Activated CD8-positive, alpha-beta T cell treated with anti-CD3 and anti-CD28 coated beads, Interleukin-2, amount 10 ng/mL, durations not matched to agents 7 days and 5 days (primary cell): Measurements from ENCODE around the gene FZR1. TPM values are rescaled to one million over a fixed set of nuclear protein-coding genes. Genes with fewer than 3 reads are reported as not detected.

Source experiments
- ATAC-seq: fragments of 150-1000 bp; cut with Tn5 transposase; one replicate; pipeline ENCODE4 v1.10.0; 2021; ENCODE audit warnings: moderate library complexity
- CTCF ChIA-PET: fragments of 350-600 bp; sonication (Branson Sonifier 250); formaldehyde crosslinking; loops from one replicate; lab custom pipeline; 2021; ENCODE audit warnings: antibody characterized with exemption; lab: Charles Lee
- POLR2A ChIA-PET: fragments of 350-600 bp; sonication (Branson Sonifier 250); formaldehyde crosslinking; loops from one replicate; lab custom pipeline; 2021; ENCODE audit warnings: antibody characterized with exemption; lab: Charles Lee
- DNase-seq: peaks from one replicate; pipeline ENCODE4 v3.0.0-alpha.2; 2020
- H3K27ac Mint-ChIP-seq: one replicate; pipeline ENCODE4 v1.8.0; 2021; ENCODE audit warnings: mild to moderate bottlenecking, mixed read lengths
- H3K27me3 Mint-ChIP-seq: one replicate; pipeline ENCODE4 v1.8.0; 2021; ENCODE audit warnings: low read depth, mixed read lengths
- H3K36me3 Mint-ChIP-seq: one replicate; pipeline ENCODE4 v1.8.0; 2021; ENCODE audit warnings: low read depth, mixed read lengths
- H3K4me1 Mint-ChIP-seq: one replicate; pipeline ENCODE4 v1.8.0; 2021; ENCODE audit warnings: low read depth, mixed read lengths
- H3K4me3 Mint-ChIP-seq: one replicate; pipeline ENCODE4 v1.8.0; 2021; ENCODE audit warnings: mild to moderate bottlenecking, mixed read lengths
- H3K9me3 Mint-ChIP-seq: one replicate; pipeline ENCODE4 v1.8.0; 2022; ENCODE audit warnings: mixed read lengths; ENCODE audit not compliant: insufficient read depth
- total RNA-seq, 2 experiments: library from RNA; stranded (reverse); gene quantifications; one replicate each; pipeline ENCODE4 v1.2.3, GENCODE V29; 2021

FZR1 gene
- total RNA-seq, 2 experiments from 2014 or later = 72.7 to 81.6 TPM

DNA sequence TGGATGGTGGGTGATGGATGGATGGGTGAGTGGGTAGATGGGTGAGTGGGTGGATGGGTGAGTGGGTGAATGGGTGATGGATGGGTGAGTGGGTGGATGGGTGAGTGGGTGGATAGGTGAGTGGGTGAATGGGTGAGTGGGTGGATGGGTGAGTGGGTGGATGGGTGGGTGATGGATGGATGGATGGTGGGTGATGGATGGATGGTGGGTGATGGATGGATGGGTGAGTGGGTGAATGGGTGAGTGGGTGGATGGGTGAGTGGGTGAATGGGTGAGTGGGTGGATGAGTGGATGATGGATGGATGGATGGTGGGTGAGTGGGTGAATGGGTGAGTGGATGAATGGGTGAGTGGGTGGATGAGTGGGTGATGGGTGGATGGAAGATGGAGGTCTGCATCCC, 28.6 kb upstream of the FZR1 start:
- no peak for DNase-seq
- Mint-ChIP-seq H3K36me3 (no peaks in the 10 kb centered on the region), H3K9me3 (no peaks in the 10 kb centered on the region), H3K27me3 (no peaks in the 10 kb centered on the region), H3K27ac (no peak overlapping the region), H3K4me3 (no peak overlapping the region), H3K4me1 (peaks cover 16% of the 10 kb centered on the region)
- ATAC-seq = no peak
- POLR2A ChIA-PET = no interaction called here
- CTCF ChIA-PET = no interaction called here

DNA sequence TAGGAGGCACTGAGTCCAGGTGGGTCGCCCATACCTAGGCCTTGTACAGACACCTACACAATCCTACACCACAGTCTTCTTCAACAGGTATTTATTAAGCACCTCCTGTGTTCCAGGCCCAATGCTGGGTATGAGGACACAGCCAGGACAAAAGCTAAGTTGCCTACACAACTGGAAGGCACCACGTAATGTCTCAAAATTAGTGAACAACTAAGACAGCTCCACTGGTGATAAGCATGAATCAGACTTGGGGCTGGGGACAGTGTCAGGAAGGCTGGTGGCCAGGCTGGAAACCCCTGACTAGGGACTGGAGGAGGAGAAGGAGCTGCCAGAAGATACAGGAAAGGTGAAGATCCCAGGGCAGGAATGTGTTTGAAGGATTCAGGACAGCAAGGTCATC, 28.2 kb upstream of the FZR1 start:
- Mint-ChIP-seq H3K36me3 (no peaks in the 10 kb centered on the region), H3K9me3 (no peaks in the 10 kb centered on the region), H3K27ac (peak overlapping the region; percentile 40), H3K4me1 (peaks cover 16% of the 10 kb centered on the region), H3K27me3 (no peaks in the 10 kb centered on the region), H3K4me3 (no peak overlapping the region)
- ATAC-seq (no peak), DNase-seq (no peak)
- ChIA-PET CTCF (no interaction called here), POLR2A (no interaction called here)

DNA sequence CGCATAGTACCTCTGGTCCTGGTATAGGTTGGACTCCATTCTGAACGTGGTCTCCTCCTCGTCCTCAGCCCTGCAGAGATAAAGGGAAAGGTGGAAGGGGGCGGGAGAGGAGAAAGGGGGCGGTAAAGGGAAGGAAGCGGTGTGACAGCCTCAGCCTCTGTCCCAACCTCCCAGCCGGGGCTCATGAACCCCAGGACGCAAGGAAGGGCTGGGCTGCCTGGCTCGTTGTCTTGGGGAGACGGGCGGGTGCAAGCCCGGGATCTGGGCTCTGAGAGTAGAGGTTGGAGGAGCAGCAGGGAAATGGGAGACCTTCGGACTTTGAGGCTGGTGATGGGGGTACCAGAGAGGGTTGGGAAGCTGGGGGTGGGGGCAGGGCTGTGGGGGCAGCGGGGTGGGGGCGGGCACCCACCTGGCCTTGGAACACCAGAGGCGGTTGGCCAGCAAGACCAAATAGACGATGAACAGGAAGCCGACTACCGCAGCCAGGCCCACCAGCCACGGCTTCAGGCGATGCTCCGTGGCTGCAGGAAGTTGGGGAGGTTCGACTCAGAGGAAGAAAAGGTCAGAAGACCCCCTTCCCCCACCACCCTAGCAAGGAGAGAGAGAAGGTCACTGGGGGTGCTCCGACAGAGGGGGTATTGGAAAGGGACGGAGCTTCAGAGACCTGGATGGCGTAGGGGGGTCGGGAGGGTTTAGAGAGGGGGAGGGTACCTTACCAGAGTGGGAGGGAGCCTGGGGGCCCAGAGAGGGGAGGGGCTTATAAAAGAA, 27.5 kb upstream of the FZR1 start:
- Mint-ChIP-seq H3K9me3 (no peaks in the 10 kb centered on the region), H3K4me3 (peak overlapping the region; percentile 68), H3K27ac (peak overlapping the region; percentile 87), H3K27me3 (no peaks in the 10 kb centered on the region), H3K36me3 (no peaks in the 10 kb centered on the region), H3K4me1 (peaks cover 16% of the 10 kb centered on the region)
- ChIA-PET CTCF (interaction anchor here (0.9 to 1.4 kb wide), 3 partner anchors 9 to 174 kb away, joined by 3 to 12 read pairs (median 3); no protein-coding TSS in a partner anchor), POLR2A (interaction anchor here (0.7 to 1.2 kb wide), 4 partner anchors 16 to 411 kb away, joined by 4 to 5 read pairs (median 5); partner anchors contain the start of genes DOHH and FZR1)
- ATAC-seq = peak; percentile 40
- DNase-seq = peak; percentile 65

DNA sequence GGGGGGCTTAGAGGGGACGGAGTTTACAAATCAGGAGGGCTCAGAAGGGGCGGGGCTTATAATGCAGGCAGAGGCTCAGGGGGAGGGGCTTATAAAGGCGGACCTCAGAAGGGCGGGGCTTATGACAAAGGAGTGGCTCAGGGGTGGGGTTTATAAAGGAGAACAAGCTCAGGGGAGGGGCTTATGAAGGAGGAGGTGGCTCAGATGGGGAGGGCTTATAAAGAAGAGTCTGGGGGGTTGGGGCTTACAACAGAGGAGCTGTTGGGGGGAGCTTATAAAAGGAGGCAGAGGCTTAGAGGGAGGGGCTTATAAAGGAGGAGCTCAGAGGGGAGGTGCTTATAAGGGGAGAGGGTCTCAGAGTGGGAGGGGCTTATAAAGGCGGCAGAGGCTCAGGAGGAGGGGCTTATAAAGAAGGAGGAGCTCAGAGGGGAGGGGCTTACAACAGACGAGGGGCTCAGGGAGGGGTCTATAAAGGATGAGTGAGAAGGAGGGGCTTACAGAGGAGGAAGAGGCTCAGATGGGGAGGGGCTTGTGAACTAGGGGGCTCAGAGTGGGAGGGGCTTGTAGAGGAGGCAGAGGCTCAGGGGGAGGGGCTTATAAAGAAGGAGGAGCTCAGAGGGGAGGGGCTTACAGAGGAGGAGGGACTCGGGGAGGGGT, 26.8 kb upstream of the FZR1 start:
- DNase-seq = peak; percentile 84
- peak; percentile 64 for ATAC-seq
- H3K9me3 Mint-ChIP-seq = no peaks in the 10 kb centered on the region
- CTCF ChIA-PET = interaction anchor here (0.5 to 1.4 kb wide), 5 partner anchors 9 to 548 kb away, joined by 3 to 12 read pairs (median 3); no protein-coding TSS in a partner anchor
- H3K27me3 Mint-ChIP-seq = no peaks in the 10 kb centered on the region
- no peaks in the 10 kb centered on the region for H3K36me3 Mint-ChIP-seq
- POLR2A ChIA-PET = interaction anchor here (0.7 to 1.2 kb wide), 4 partner anchors 15 to 411 kb away, joined by 4 to 5 read pairs (median 5); partner anchors contain the start of genes DOHH and FZR1
- H3K4me1 Mint-ChIP-seq = peaks cover 16% of the 10 kb centered on the region
- peak overlapping the region; percentile 87 for H3K27ac Mint-ChIP-seq
- peak overlapping the region; percentile 68 for H3K4me3 Mint-ChIP-seq

DNA sequence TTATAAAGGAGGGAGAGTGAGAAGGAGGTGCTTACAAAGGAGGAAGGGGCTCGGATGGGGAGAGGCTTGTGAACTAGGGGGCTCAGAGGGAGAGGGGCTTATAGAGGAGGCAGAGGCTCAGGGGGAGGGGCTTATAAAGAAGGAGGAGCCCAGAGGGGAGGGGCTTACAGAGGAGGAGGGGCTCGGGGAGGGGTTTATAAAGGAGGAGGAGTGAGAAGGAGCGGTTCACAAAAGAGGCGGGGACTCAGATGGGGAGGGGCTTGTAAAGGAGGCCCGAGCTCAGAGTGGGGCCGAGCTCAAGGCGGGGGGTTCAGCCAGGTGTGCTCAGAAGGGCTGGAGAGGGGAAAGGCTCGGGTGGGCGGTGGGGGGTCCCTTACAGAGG, 26.3 kb upstream of the FZR1 start:
- CTCF ChIA-PET = interaction anchor here (0.5 to 1.4 kb wide), 5 partner anchors 8 to 548 kb away, joined by 3 to 12 read pairs (median 3); no protein-coding TSS in a partner anchor
- H3K4me3 Mint-ChIP-seq = no peak overlapping the region
- POLR2A ChIA-PET = interaction anchor here (0.9 to 1.2 kb wide), 3 partner anchors 15 to 27 kb away, joined by 4 to 5 read pairs (median 5); partner anchors contain the start of genes DOHH and FZR1
- no peaks in the 10 kb centered on the region for H3K36me3 Mint-ChIP-seq
- peaks cover 16% of the 10 kb centered on the region for H3K4me1 Mint-ChIP-seq
- H3K9me3 Mint-ChIP-seq = no peaks in the 10 kb centered on the region
- no peak overlapping the region for H3K27ac Mint-ChIP-seq
- DNase-seq = peak; percentile 56
- H3K27me3 Mint-ChIP-seq = no peaks in the 10 kb centered on the region
- peak; percentile 25 for ATAC-seq

DNA sequence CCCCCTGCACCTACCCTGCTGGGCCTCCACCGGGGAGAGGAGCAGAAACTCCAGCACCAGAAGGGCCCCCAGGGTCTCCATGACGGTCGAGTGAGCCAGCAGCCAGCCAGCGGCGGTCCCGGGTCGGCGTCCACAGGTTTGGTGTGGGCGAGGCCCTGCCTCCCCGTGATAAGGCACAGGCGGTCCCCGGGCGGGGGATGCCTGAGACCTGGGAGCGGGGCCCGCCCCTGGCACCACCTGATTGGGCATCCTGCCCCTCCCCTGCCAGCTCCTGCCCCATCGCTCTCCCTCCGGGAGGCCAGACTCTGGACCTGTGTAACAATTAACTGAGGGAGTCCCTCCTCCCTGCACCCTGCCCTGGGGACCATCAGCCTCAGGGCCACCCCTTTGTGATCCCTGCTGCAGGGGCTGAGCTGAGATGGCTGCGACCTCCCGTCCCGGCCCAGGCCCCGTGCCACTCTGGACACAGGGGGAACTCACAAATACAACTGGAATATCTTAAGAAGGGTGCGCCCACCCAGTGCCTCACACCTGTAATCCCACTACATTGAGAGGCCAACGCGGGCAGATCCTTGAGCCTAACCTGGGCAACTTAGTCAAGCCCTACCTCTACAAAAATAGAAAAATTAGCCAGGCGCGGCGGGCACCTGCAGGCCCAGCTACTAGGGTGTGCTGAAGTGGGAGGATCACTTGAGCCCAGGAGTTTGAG, 25.6 kb upstream of the FZR1 start, which contains the start of gene SMIM24:
Gene SMIM24, minus strand, starts transcription at position 143 of the 709 bp plus-strand sequence. Its CDS starts 62 bp downstream, at position 81.
- DNase-seq (no peak), ATAC-seq (no peak)
- Mint-ChIP-seq H3K27ac (no peak within 1 kb of the TSS), H3K27me3 (peaks cover 2% of the 10 kb centered on the region), H3K36me3 (no peaks in the 10 kb centered on the region), H3K4me3 (no peak within 1 kb of the TSS), H3K4me1 (peaks cover 18% of the 10 kb centered on the region), H3K9me3 (no peaks in the 10 kb centered on the region)
- ChIA-PET CTCF (no interaction called here), POLR2A (no interaction called here)

DNA sequence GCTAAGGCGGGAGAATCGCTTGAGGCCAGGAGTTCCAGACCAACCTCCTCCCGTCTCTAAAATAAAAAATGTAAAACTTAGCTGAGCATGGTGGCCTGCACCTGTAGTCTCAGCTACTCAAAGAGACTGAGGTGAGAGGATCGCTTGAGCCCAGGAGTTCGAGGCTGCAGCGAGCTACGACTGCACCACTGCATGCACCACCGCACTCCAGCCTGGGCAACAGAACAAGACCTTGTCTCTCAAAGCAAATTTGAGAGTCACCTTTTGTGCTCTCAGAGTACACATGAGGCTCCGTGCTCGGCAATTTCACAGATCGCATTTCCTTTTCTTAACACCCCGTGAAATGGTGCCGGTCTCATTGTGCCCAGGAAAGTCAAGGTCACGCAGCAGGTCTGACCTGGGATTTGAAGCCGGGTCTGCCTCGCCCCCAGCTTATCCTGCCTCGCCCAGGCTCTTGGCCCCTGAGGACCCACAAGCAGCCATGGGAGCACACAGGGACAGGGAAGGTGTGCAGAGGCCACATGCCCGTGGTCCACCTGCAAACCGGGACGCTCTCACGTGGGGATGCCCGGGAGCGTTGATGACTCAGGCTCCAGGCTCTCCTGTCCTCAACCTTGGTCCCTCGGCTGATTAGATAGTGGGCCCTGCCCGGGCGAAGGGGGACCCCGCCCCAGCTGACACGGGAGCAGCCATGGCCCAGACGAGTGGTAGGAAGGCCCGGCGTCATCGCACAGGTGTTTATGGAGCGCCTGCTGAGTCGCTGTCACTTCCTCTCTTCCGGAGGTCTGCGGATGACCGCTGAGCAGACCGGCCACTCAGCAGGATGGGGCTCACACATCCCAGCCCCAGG, 24.6 kb upstream of the FZR1 start:
- Mint-ChIP-seq H3K4me1 (peaks cover 18% of the 10 kb centered on the region), H3K4me3 (no peak overlapping the region), H3K36me3 (no peaks in the 10 kb centered on the region), H3K27ac (no peak overlapping the region), H3K9me3 (no peaks in the 10 kb centered on the region), H3K27me3 (peaks cover 2% of the 10 kb centered on the region)
- ATAC-seq = no peak
- no peak for DNase-seq
- ChIA-PET POLR2A (no interaction called here), CTCF (no interaction called here)

DNA sequence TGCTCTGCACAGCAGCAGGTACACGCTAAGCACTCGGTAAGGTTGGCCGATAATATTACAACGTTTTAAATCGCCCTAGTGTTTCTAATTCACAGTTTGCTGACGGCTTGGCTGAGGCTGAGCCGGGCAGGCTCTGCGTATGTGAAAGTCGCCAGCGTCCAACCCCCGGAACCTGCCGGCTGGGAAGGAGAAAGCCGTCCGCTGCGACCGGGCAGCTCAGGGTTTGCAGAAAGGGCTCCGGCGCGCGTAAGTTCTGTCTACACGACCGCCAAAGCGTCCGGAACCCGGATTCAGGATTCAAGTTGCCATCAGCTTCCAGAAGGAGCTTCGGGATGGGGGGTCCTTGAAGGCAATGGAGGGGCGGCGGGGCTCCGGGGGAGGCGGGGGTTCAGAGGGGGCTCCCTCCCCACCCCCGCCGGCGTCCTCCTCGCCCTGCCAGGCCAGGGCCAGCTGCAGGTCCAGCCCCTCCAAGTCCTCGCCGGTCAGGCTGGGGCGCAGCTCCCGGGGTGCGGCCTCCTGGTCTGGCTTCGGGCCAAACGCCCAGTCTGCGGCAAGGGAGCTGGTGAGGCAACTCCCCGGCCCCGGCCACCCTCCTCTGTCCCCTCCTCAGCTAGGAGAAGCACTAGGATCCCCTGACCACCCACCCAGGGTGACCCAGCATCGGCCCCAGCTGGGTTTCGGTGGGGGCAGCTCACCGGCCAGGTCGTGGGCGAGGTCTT, 23.4 kb upstream of the FZR1 start:
- DNase-seq (no peak), ATAC-seq (no peak)
- Mint-ChIP-seq H3K4me3 (no peak overlapping the region), H3K36me3 (peaks cover 3% of the 10 kb centered on the region), H3K27ac (no peak overlapping the region), H3K27me3 (peaks cover 2% of the 10 kb centered on the region), H3K9me3 (no peaks in the 10 kb centered on the region), H3K4me1 (peaks cover 18% of the 10 kb centered on the region)
- CTCF ChIA-PET = interaction anchor here (0.6 to 5.6 kb wide), 2 partner anchors 19 to 100 kb away, joined by 4 to 62 read pairs; partner anchors contain the start of genes DOHH and FZR1
- POLR2A ChIA-PET = no interaction called here

DNA sequence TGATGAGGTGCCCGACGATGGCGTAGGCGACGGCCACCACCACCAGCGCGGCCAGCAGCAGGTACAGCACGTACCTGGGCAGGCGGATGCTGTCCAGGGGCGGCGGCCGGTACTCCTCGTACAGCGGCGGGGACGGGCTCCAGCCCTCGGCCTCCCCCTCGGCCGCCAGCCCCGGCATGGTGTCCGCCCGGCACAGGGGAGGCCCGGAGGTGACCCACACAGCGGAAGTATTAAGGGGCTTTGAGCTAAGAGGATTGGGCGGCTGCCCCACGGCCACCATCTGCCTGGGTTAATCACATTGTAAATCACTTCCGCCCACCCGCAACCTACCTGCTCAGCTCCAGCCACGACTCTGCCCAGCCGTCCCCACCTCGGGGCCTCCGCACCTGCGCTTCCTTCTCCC, 22.9 kb upstream of the FZR1 start, which contains the start of gene SMIM44:
Gene SMIM44, minus strand, starts transcription at position 216 of the 403 bp plus-strand sequence. Its CDS starts 38 bp downstream, at position 178.
- peaks cover 2% of the 10 kb centered on the region for H3K27me3 Mint-ChIP-seq
- CTCF ChIA-PET = interaction anchor here (0.6 to 5.6 kb wide), 3 partner anchors 19 to 178 kb away, joined by 4 to 62 read pairs (median 4); partner anchors contain the start of genes DOHH and FZR1
- peaks cover 13% of the 10 kb centered on the region for H3K4me1 Mint-ChIP-seq
- no peak within 1 kb of the TSS for H3K4me3 Mint-ChIP-seq
- H3K27ac Mint-ChIP-seq = no peak within 1 kb of the TSS
- POLR2A ChIA-PET = no interaction called here
- ATAC-seq = no peak
- H3K36me3 Mint-ChIP-seq = peaks cover 3% of the 10 kb centered on the region
- no peak for DNase-seq
- H3K9me3 Mint-ChIP-seq = no peaks in the 10 kb centered on the region

DNA sequence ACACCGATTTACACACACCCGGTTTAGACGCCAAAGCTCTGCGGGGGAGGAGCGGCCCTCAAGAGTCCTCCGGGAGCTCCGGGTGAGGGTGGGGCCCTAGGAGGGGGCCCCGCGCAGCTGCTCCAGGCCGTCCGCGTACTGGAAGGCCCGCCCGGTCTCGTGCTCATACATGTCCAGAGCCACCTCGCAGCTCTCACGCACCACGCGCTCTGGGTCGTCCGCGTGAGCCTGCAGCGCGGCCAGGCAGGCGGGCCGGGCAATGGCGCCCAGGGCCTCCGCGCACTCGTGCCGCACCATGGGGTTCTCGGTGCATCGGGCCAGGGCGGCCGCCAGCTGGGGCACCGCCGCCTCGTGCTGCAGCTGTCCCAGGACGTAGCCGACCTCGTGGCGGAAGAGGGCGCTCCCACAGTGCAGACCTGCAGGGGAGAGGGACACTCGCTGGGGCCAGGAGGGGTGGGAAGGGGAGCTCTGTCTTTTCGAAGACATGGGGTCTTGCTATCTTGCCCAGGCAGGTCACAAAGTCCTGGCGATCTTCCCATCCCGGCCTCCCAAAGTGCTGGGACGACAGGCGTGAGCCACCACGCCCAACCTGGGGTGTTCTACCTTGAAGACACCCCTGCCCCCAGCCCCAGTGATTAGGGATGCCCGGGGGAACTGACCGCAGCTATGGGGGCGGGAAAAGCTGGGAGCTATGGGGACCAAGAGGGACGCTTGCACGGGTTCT, 14.6 kb upstream of the FZR1 start:
- Mint-ChIP-seq H3K4me1 (peaks cover 12% of the 10 kb centered on the region), H3K27ac (no peak overlapping the region), H3K4me3 (no peak overlapping the region), H3K36me3 (peaks cover 31% of the 10 kb centered on the region), H3K9me3 (no peaks in the 10 kb centered on the region), H3K27me3 (no peaks in the 10 kb centered on the region)
- no peak for ATAC-seq
- ChIA-PET POLR2A (no interaction called here), CTCF (no interaction called here)
- no peak for DNase-seq
